GM12878 (cell line): ENCODE data around the gene ITGAL.

Experiments used
- ATF3 ChIP-seq: IDR thresholded peaks from 2 replicates; pipeline ENCODE4 v1.6.1; 2011; ENCODE audit warnings: low read depth, mild to moderate bottlenecking, low read length, moderate library complexity, borderline replicate concordance; ENCODE audit errors: extremely low read depth
- CHD1 ChIP-seq: IDR thresholded peaks from 2 replicates; pipeline ENCODE4 v1.6.1; 2012; ENCODE audit warnings: low read depth, low read length, improper control_type of control experiment
- EP300 ChIP-seq, 2 experiments: fragments of 150-350 bp in 1 of 2; IDR thresholded peaks; 2 replicates each; pipeline ENCODE4 v1.6.1; 2011 to 2012; ENCODE audit warnings: low read depth in 2 of 2, low read length in 2 of 2, borderline replicate concordance in 1 of 2, improper control_type of control experiment in 1 of 2, inconsistent platforms in 1 of 2; ENCODE audit not compliant: control insufficient read depth in 1 of 2
- EZH2 ChIP-seq: IDR thresholded peaks from 2 replicates; pipeline ENCODE4 v1.6.1; 2012; ENCODE audit warnings: low read depth, mild to moderate bottlenecking, control low read depth, inconsistent platforms, low read length, borderline replicate concordance; ENCODE audit not compliant: control insufficient read depth
- FOS ChIP-seq: IDR thresholded peaks from 3 replicates; pipeline ENCODE4 v1.6.1; 2011; ENCODE audit warnings: borderline replicate concordance; ENCODE audit not compliant: insufficient read length; ENCODE audit errors: extremely low read depth
- NRF1 ChIP-seq: conservative IDR thresholded peaks from 2 replicates; pipeline ENCODE4 v1.6.1; 2011; ENCODE audit warnings: mild to moderate bottlenecking, low read depth, low read length, improper control_type of control experiment
- POLR2A ChIP-seq: IDR thresholded peaks from 2 replicates; pipeline ENCODE4 v1.6.1; 2011; ENCODE audit warnings: low read depth, mild to moderate bottlenecking, low read length
- RELA ChIP-seq: fragments of 450-650 bp; IDR thresholded peaks from 2 replicates; pipeline ENCODE4 v1.8.0; 2014; ENCODE audit warnings: borderline replicate concordance; ENCODE audit not compliant: partially characterized antibody
- SMAD1 ChIP-seq: fragments of 450-650 bp; IDR thresholded peaks from 2 replicates; pipeline ENCODE4 v1.6.1; 2018; ENCODE audit warnings: mild to moderate bottlenecking, low read depth; ENCODE audit not compliant: partially characterized antibody
- ZNF217 ChIP-seq: fragments of 450-650 bp; IDR thresholded peaks from 2 replicates; pipeline ENCODE4 v1.6.1; 2017; ENCODE audit warnings: antibody characterized with exemption, mild to moderate bottlenecking
- ZSCAN29 ChIP-seq: fragments of 450-650 bp; IDR thresholded peaks from 2 replicates; pipeline ENCODE4 v1.6.1; 2017; ENCODE audit warnings: mild to moderate bottlenecking, moderate library complexity
- TF ChIP-seq, protein P1 (sequence below), 3 experiments: IDR thresholded peaks in 2 of 3; conservative IDR thresholded peaks in 1 of 3; 2 replicates each; pipeline ENCODE4 v1.5.1; 2011; ENCODE audit warnings: low read depth in 3 of 3, low read length in 3 of 3, mild to moderate bottlenecking in 3 of 3, control low read depth in 2 of 3, moderate library complexity in 2 of 3, inconsistent platforms in 1 of 3, mixed read lengths in 1 of 3; ENCODE audit not compliant: control insufficient read depth in 2 of 3, insufficient read depth in 1 of 3; ENCODE audit errors: extremely low read depth in 1 of 3

DNA sequence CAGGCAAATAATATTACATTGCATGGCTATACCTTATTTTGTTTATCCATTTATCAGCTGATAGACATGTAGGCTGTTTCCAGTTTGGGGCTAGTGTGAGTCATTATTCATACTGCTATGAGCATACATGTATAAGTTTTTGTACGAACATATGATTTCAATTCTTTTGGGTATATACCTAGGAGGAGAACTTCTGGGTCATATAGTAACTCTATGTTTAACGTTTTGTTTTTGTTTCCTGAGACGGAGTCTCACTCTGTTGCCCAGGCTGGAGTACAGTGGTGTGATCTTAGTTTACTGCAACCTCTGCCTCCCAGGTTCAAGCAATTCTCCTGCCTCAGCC lies 2.4 kb upstream of the ITGAL start:
- no peak for TF ChIP-seq CHD1
- no peak for TF ChIP-seq ZNF217
- no peak for TF ChIP-seq POLR2A
- TF ChIP-seq, protein P1, sequence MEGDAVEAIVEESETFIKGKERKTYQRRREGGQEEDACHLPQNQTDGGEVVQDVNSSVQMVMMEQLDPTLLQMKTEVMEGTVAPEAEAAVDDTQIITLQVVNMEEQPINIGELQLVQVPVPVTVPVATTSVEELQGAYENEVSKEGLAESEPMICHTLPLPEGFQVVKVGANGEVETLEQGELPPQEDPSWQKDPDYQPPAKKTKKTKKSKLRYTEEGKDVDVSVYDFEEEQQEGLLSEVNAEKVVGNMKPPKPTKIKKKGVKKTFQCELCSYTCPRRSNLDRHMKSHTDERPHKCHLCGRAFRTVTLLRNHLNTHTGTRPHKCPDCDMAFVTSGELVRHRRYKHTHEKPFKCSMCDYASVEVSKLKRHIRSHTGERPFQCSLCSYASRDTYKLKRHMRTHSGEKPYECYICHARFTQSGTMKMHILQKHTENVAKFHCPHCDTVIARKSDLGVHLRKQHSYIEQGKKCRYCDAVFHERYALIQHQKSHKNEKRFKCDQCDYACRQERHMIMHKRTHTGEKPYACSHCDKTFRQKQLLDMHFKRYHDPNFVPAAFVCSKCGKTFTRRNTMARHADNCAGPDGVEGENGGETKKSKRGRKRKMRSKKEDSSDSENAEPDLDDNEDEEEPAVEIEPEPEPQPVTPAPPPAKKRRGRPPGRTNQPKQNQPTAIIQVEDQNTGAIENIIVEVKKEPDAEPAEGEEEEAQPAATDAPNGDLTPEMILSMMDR (IDR thresholded peaks at IDR 0.05 in 2 of 3, conservative IDR thresholded peaks at IDR 0.05 in 1 of 3; ENCODE audit: control insufficient read depth in 2 of 3, extremely low read depth in 1 of 3, insufficient read depth in 1 of 3, low read depth in 3 of 3, low read length in 3 of 3), result no peak
- no peak for TF ChIP-seq RELA
- no peak for TF ChIP-seq SMAD1
- TF ChIP-seq EZH2, result no peak
- no peak for TF ChIP-seq ZSCAN29
- no peak for TF ChIP-seq EP300 (IDR thresholded peaks at IDR 0.05; ENCODE audit: borderline replicate concordance in 1 of 2, control insufficient read depth in 1 of 2, low read depth in 2 of 2, low read length in 2 of 2)
- TF ChIP-seq FOS, result no peak
- TF ChIP-seq NRF1, result no peak
- no peak for TF ChIP-seq ATF3
